ENCODE results near the gene TRIM44.

- no peak for TF ChIP-seq CTCF (IDR thresholded peaks at IDR 0.05)
- no peak for TF ChIP-seq POLR2A (IDR thresholded peaks at IDR 0.05)
These were observed 85.1 kb downstream of the TRIM44 start for GRCh38 chr11:35747668-35748067.
